Transverse colon (tissue), 4 donors: Measurements from ENCODE around the gene GRAPL.
"Not testable (repeated sequence)": the region's sequence is repeated elsewhere in the genome, so short reads cannot be mapped to it uniquely, and the experiment has no call there.

Experiments
- CTCF ChIP-seq, 5 experiments: fragments of 200-600 bp in 3 of 5; fragments of 450-650 bp in 2 of 5; sonication (generic) in 3 of 5; IDR thresholded peaks; 1 replicate in 2 of 5; 2 replicates in 3 of 5; pipeline ENCODE4 v1.5.1; 2016 to 2017; ENCODE audit warnings: antibody characterized with exemption in 5 of 5, inconsistent platforms in 3 of 5, mild to moderate bottlenecking in 2 of 5, moderate library complexity in 1 of 5
- EP300 ChIP-seq: sonication (generic); formaldehyde crosslinking; IDR thresholded peaks from one replicate; pipeline ENCODE4 v1.6.1; 2017; ENCODE audit warnings: antibody characterized with exemption, low read depth
- POLR2A ChIP-seq: fragments of 450-650 bp; IDR thresholded peaks from one replicate; pipeline ENCODE4 v1.6.1; 2016; ENCODE audit warnings: antibody characterized with exemption, mild to moderate bottlenecking, moderate library complexity
- POLR2AphosphoS5 ChIP-seq, 3 donors: sonication (generic); formaldehyde crosslinking; IDR thresholded peaks; one replicate each; pipeline ENCODE4 v1.6.1; 2016; ENCODE audit warnings: antibody characterized with exemption in 3 of 3

- not testable (repeated sequence) for TF ChIP-seq CTCF (IDR thresholded peaks at IDR 0.05); POLR2A; POLR2AphosphoS5 (IDR thresholded peaks at IDR 0.05); EP300
These were observed 34.1 kb downstream of the GRAPL start for GRCh38 chr17:19161308-19162107.
